Left ventricle myocardium superior (tissue), 1 donor: ENCODE data around the gene KCNQ1. TPM values are rescaled to one million over a fixed set of nuclear protein-coding genes. Genes with fewer than 3 reads are reported as not detected.

Experiments used
- ATAC-seq: fragments of 200-7000 bp; cut with Tn5 transposase; one replicate; pipeline ENCODE4 v1.9.1; 2020; ENCODE audit warnings: mild to moderate bottlenecking, moderate library complexity
- DNase-seq: peaks from one replicate; pipeline ENCODE4 v3.0.0-alpha.2; 2020
- intact Hi-C: fragments of 100-400 bp; cut with micrococcal nuclease; formaldehyde crosslinking; loops from one replicate; pipeline ENCODE4 v1.11.0; 2022
- total RNA-seq: library from RNA; stranded (reverse); fragmentation: NEBNext Ultra II Directional; extraction: Animal tissue kit (Norgen Biotek cat#: 25700); gene quantifications from one replicate; pipeline ENCODE4 v1.2.1, GENCODE V29; 2021
- donor health status: DM: no; HTN: yes; CAD: no; lungs with severe emphysema.

Gene KCNQ1
- total RNA-seq, 1 donor from 2014 or later: 49.7 TPM

- peak; percentile 71 for DNase-seq
- intact Hi-C loops: no loop called here
- ATAC-seq: peak; percentile 81
Measured at GRCh38 chr11:2825889-2826678, 381.3 kb downstream of the KCNQ1 start.

- intact Hi-C loops: no loop called here
- DNase-seq (no peak), ATAC-seq (peak; percentile 9)
Measured at GRCh38 chr11:2826679-2827056, 381.9 kb downstream of the KCNQ1 start.

- no peak for ATAC-seq
- no peak for DNase-seq
- intact Hi-C loops: no loop called here
Measured at GRCh38 chr11:2827256-2827655, 382.4 kb downstream of the KCNQ1 start.

GRCh38 chr11:2827792-2828191 is 383.0 kb downstream of the KCNQ1 start:
- DNase-seq (peak; percentile 24), ATAC-seq (no peak)
- intact Hi-C loops: no loop called here

GRCh38 chr11:2828585-2829330 is 383.9 kb downstream of the KCNQ1 start:
- ATAC-seq (no peak), DNase-seq (peak; percentile 21)
- intact Hi-C loops: no loop called here

GRCh38 chr11:2830030-2830812 is 385.4 kb downstream of the KCNQ1 start:
- DNase-seq: peak; percentile 56
- intact Hi-C loops: no loop called here
- ATAC-seq: peak; percentile 43

GRCh38 chr11:2830886-2831285 is 386.1 kb downstream of the KCNQ1 start:
- DNase-seq: no peak
- no peak for ATAC-seq
- intact Hi-C loops: no loop called here

- DNase-seq (peak; percentile 7), ATAC-seq (no peak)
- intact Hi-C loops: no loop called here
Measured at GRCh38 chr11:2831781-2832532, 387.1 kb downstream of the KCNQ1 start.

- peak; percentile 22 for DNase-seq
- no peak for ATAC-seq
- intact Hi-C loops: no loop called here
Measured at GRCh38 chr11:2832533-2833020, 387.8 kb downstream of the KCNQ1 start.

- intact Hi-C loops: no loop called here
- DNase-seq (peak; percentile 15), ATAC-seq (no peak)
Measured at GRCh38 chr11:2833051-2833715, 388.4 kb downstream of the KCNQ1 start.

GRCh38 chr11:2833716-2834502 is 389.1 kb downstream of the KCNQ1 start:
- intact Hi-C loops: no loop called here
- ATAC-seq (no peak), DNase-seq (no peak)

- DNase-seq (no peak), ATAC-seq (no peak)
- intact Hi-C loops: no loop called here
Measured at GRCh38 chr11:2834503-2835273, 389.9 kb downstream of the KCNQ1 start.

- no peak for DNase-seq
- intact Hi-C loops: no loop called here
- ATAC-seq: no peak
Measured at GRCh38 chr11:2835296-2835695, 390.5 kb downstream of the KCNQ1 start.

- DNase-seq (no peak), ATAC-seq (no peak)
- intact Hi-C loops: no loop called here
Measured at GRCh38 chr11:2835751-2836150, 390.9 kb downstream of the KCNQ1 start.

GRCh38 chr11:2836315-2837095 is 391.7 kb downstream of the KCNQ1 start:
- DNase-seq: no peak

GRCh38 chr11:2837096-2837601 is 392.3 kb downstream of the KCNQ1 start:
- peak; percentile 81 for ATAC-seq
- intact Hi-C loops: no loop called here
- peak; percentile 85 for DNase-seq

More at GRCh38 chr11:2836315-2837095, 391.7 kb downstream of the KCNQ1 start:
- no peak for ATAC-seq
- intact Hi-C loops: no loop called here
